Activated naive CD4-positive, alpha-beta T cell (primary cell): Measurements from ENCODE around the gene RELA.
"Not testable (repeated sequence)": the region's sequence is repeated elsewhere in the genome, so short reads cannot be mapped to it uniquely, and the experiment has no call there.

Experiments
- DNase-seq, 4 experiments: peaks; one replicate each; lab custom pipeline; 2025; lab: John Stamatoyannopoulos, UW

Gene RELA

DNA sequence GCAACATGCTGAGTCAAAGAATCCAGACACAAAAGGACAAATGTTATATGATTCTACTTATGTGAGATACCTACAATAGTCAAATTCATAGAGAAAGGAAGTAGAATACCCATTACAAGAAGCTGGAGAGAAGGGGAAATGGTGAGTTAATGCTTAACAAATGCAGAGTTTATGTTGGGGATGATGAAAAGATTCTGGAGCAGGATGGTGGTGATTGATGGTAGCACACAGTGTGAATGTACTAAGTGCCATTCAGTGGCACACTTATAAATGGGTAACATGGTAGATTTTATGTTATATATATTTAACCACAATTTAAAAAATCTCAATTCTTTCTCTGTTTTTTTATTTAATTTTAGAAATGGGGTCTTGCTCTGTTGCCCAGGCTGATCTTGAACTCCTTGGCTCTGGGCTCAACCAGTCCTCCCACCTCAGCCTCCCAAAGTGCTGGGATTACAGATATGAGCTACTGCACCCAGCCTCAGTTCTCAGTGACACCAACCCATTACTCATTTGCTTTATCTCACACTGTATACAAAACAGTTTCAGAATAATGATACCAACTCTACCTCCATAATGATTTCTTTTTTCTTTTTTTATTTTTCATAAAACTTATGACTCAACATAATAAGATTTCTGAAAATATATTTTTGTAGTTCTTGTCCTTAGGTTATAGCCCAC lies 9.6 kb upstream of the RELA start:
- DNase-seq = no peak

DNA sequence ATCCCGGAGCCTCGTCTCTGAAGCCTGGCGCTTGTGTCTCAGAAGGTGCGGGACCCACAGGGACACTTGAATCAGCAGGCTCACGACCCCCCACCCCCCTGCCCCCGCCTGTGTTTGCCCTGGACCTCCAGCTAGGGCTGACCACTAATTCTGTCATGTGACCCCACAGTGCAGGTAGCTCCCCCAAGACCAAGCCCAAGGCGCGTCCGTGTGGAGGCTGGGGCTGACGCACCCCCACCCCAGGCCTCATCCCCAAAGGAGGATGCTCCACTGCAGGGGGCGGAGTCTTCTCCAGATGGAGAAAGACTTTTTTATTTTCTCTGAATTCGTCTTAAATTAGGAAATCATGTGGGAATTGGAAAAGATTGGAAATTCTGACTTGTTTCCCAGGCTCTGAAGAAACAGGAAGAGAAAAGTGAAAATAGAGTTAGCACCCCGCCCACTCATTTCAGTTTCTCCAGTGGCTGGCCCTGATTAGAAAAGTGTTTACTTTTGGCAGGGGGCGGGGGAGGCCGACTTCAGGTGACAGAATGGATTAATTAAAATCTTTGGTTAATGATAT lies 1.0 kb upstream of the RELA start:
- DNase-seq = no peak

DNA sequence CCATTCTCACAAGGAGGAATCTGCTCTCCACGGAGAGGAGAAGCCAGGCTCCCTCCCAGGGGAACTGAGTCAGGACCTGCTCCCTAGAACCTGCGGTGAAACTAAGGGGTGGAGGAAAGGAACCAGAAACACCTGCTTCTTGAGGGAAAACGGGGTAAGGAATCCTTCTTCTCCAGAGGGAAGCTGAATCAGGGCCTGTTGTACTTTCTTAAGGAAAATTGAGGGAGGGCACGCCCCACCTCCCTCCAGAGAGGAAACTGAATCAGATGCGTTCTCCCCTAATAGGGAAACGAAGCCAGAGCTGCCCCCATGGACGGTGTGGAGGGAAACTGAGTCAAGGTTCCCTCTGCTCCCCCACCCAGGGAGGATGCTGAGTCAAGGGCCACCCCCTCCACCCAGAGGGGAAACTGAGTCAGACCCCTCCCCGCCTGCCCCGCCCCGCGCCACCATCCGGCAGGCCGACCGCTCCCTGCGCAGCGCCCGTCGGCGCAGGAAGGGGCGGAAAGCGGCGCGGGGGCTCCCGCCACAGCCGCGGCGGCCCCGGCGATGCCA lies 393 bp downstream of the RELA start:
- DNase-seq = no peak

DNA sequence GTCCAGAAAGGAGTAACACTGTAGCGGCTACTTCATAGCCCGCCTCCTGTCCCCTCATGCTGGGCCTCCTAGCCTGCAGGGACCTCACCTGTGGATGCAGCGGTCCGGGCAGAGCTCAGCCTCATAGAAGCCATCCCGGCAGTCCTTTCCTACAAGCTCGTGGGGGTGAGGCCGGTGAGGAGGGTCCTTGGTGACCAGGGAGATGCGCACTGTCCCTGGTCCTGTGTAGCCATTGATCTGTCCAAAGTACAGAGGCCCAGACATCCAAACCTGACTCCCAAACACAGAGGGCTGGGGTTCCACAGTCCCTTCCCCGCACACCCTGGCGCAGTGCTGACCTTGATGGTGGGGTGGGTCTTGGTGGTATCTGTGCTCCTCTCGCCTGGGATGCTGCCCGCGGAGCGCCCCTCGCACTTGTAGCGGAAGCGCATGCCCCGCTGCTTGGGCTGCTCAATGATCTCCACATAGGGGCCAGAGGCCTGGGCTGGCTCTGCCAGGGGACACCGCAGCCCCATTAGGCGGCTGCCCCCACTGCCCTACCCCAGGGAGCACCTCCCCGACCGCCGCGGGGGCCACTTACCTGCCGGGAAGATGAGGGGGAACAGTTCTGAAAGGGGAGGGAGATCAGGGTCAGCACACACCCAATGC lies 993 bp downstream of the RELA start:
- no peak for DNase-seq

DNA sequence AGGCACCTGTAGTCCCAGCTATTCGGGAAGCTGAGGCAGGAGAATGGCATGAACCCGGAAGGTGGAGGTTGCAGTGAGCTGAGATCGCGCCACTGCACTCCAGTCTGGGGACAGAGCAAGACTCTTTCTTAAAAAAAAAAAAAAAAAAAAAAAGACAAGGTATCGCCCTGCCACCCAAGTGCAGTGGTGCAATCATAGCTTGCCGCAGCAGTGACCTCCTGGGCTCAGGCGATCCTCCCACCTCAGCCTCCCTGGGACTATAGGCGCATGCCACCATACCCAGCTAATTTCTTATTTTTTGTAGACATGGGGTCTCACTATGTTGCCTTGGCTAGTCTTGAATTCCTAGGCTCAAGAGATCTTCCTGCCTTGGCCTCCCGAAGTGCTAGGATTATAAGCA lies 1.8 kb downstream of the RELA start:
- not testable (repeated sequence) for DNase-seq

DNA sequence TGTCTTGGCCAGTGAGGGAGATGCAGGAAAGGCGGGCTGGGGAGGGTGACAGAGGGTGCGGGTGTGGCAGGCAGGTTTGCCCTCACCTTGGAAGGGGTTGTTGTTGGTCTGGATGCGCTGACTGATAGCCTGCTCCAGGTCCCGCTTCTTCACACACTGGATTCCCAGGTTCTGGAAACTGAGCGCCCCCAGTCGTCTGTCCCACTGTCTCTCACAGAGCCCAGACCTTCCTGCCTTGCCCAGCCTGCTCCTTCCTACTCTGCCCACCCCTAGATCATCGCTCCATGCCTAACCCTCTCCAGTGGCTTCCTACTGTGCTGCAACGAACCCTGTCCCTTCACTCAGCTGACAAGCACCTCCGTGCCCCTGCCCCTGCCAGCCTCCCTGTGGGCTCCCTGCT lies 2.7 kb downstream of the RELA start:
- no peak for DNase-seq

DNA sequence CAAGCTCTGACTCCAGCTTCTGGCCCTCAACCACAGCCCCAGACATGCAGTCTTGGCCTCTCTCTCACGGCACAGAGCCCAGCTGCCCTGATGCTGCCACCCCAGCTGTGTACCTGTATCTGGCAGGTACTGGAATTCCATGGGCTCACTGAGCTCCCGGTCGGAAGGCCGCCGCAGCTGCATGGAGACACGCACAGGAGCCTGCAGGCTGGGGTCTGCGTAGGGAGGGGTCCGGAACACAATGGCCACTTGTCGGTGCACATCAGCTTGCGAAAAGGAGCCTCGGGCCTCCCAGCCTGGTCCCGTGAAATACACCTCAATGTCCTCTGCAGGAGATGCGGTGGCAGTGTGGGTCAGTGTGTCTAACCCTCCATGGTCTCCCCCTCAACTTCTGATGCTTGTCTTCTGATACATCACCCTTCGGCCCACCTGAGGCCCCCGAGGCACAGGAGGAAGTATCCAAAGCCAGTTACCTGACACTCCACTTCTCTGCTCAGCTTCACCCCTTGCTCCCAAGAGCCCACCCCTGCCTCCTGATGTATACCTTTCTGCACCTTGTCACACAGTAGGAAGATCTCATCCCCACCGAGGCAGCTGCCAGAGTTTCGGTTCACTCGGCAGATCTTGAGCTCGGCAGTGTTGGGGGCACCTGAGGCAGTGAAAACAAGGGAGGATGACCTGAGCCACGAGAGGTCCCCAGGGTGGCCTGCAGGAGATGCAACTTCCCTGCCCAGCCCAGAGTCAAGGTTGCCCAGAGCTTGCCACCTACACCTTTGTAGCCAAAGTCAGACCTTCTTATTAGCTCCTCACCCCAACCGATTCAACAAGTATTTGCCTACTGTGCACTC lies 4.3 kb downstream of the RELA start:
- DNase-seq = no peak

DNA sequence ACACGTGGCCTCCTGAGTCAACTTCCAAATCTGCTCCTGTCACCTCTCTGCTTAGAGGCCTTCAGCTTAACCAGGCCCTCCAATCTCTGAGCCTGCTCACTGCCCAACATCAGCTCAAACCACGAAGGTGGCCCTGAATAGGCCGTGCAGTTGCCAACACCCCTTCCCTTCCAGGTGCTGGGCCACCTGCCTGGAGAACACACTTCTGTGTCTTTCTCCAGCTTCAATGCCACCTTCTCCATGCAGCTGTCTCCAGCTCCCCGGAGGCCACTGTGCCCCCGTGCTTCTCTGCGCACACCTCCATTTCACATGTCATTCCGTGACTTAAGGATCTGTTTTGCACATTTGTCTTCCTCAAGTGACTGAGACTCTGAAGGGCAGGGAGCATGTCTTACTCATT lies 5.3 kb downstream of the RELA start:
- DNase-seq = no peak

DNA sequence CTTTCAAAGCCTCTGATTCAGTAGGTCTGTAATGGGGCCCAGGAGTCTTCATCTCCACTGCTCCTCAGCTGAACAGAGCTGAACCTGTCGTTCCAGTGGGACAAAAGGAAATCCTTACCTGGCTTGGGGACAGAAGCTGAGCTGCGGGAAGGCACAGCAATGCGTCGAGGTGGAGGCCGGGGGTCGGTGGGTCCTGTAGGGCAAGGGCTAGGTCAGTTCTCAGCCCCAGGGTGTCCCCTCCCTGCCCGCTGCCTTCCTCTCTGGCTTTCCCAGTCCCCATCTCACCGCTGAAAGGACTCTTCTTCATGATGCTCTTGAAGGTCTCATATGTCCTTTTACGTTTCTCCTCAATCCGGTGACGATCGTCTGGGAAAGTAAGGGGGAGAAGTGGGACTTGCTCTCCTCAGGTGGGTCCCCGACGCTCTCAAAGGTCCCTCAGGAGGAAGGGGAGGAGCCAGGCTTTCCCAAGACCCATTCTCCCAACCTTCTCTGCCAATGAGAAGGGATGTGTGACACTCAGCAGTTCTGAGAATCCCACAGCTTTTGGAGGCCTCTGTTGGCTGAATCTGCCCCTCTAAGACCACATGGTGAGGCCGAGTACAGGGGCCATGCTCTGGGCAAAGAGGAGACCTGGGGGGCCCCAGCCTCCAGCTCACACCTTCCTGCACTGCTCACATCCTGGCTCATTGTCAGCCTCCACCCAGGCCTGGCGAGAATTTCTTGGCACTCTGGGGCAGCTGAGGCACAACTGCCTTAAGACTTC lies 7.0 kb downstream of the RELA start:
- DNase-seq = no peak

DNA sequence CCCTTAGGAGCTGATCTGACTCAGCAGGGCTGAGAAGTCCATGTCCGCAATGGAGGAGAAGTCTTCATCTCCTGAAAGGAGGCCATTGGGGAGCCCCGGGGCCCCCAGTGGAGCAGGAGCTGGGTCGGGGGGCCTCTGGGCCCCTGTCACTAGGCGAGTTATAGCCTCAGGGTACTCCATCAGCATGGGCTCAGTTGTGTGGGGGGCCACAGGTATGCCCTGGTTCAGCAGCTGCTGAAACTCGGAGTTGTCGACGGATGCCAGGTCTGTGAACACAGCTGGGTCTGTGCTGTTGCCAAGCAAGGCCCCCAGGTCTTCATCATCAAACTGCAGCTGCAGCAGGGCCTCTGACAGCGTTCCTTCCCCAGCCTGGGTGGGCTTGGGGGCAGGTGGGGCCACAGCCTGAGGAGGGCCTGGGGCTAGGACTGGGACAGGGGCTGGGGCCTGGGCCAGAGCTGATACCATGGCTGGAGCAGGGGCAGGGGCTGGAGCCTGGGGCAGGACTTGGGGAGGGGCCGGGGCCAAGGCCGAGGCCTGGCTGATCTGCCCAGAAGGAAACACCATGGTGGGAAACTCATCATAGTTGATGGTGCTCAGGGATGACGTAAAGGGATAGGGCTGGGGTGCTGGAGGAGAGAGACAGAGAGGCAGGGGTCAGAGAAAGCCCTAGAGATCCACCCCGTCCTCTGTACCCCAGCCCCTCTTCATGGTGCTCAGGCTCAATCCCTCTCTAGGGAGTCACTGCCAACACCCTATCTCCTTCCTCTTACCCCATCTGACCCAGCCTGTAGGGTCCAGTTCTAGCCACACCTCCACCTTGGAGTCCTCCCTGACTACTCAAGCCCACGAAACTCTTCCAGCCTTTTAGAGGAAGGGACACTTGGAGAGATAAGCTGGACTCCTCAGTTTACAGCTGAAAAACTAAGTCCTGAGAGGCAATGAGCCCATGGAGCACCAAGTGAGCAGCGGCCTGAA lies 8.1 kb downstream of the RELA start:
- DNase-seq = no peak

DNA sequence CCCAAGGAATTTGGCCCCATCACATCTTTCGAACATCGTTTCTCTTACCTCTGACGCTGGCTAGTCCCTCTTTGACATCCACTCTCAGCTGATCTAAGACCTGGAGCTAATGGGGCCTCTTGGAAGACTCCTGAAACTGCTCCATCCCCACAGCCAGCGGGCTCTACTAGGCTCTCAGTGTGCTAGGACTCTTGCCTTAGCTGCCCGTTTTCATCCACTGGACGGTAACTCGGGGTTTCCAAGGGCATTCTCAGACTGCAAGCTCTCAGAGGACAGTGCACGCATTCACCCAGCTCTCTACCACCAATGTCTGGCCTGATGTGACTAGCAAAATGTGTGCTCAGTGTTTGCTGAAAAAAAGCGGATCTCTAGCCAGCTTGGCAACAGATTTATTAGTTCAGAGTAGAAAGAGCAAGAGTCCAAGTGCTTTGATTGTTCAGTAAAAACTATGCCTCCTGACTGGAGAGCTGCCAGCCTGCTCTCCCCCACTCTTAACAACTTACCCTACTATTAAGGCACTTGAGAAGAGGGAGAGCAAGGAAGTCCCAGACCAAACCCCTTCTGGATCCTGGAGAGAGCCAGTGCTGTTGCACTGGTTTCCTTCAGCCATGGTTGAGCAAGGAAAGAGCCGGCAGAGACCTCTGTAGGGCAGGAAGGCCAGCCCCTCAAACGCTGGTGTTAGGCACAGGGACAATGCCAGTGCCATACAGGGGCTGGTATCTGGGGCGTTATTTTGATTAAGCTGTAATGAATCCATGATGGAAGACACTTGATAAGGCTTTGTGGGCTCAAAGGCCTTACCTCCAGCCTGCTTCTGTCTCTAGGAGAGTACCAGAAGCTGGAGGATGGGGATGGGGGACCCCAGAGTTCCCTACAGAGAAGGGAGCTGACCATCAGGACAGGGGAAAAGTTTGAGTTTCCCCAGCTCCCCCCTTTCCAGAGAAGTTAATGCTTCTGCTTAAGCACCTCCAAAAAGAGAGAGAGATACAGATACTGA lies 9.2 kb downstream of the RELA start:
- no peak for DNase-seq

DNA sequence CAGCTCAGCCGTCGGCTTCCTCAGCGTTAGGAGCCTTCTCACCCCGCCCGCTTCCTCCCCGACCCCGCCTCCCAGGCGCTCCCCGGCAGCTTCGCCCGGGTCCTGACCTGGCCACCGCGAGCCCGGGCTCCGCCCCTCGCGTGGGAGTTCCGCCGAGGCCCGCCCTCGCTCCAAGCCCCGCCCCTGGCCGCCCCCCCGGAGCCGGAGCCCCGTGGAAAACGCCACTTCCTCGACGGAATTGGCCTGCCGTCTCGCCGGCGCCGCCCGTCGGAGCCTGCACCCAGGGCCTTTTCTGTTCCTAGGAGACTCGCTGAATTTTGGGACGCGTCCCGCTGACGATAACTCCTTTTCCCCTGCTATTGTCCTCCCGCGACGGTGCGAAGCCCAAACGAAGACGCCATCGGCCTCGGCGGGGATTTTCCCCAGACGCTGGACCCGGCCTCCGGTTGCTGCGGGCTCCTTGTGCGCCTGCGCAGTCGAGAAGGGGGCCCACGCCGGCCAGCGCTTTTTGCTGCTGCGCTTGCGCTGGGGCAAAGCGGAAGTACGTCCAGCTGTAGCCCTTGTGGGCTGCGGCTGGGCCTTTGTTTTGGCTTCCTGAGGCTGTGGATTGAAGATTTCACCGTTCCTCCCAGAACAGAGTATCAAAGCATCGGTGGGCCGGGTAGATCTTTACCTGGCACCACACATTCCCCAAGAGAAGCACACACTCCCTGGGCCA lies 10.0 kb downstream of the RELA start:
- DNase-seq = peak; percentile 87 to 99 (median 94)

DNA sequence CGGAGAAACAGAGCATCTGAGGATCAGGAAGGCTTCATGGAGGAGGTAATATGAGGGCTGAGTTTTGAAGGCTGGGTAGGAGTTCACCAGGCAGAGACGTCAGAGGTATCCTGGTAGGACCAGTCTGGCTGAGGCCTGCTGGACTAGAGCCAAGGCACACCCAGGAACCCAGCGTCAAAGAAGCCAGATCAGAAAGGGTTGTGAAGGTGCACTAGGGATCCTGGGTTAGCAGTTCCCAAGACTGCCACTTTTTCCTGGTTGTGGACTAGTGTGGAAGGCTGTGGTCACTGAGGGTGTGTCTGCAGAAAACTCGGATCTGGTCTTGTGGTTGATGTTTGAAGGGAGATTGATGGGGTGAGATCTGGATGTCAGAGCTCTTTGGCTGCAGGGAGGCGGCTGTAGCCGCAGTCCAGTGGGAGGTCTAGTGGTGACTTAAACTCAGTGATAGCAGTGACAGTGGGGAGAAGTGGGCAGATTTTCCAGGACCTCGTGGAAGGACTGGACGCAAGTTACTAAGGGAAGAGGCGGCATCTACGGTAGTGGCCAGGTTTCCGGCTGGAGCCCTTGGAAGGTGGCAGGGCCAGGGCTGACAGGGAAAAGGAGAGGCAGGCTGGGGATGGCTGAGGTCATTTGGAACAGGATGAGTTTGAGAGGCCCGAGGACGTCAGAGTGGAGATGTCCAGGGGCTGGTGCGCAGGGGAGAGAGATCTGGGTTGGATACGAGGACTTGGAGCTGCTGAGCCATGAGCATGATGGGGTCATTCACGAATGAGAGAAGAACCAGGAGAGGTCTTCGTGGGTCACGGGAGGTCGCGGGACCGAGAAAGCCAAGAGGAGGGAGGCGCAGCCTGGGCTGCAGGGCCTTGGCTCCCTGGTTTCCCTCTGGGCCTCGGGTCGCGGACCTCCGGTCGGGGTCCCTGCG lies 10.9 kb downstream of the RELA start:
- DNase-seq = no peak

DNA sequence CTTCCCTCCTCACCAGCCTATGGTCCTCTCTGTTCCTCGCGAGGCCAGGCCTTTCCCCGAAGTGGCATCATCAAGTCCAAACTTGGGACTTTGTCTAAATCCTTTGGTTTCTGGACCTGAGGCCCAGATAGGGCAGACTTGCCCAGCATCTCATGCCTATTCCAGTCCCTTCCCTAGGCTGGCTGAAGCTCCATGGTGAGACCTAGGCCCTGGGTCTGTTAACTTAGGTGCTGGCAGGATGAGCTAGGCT lies 11.5 kb downstream of the RELA start:
- no peak for DNase-seq

DNA sequence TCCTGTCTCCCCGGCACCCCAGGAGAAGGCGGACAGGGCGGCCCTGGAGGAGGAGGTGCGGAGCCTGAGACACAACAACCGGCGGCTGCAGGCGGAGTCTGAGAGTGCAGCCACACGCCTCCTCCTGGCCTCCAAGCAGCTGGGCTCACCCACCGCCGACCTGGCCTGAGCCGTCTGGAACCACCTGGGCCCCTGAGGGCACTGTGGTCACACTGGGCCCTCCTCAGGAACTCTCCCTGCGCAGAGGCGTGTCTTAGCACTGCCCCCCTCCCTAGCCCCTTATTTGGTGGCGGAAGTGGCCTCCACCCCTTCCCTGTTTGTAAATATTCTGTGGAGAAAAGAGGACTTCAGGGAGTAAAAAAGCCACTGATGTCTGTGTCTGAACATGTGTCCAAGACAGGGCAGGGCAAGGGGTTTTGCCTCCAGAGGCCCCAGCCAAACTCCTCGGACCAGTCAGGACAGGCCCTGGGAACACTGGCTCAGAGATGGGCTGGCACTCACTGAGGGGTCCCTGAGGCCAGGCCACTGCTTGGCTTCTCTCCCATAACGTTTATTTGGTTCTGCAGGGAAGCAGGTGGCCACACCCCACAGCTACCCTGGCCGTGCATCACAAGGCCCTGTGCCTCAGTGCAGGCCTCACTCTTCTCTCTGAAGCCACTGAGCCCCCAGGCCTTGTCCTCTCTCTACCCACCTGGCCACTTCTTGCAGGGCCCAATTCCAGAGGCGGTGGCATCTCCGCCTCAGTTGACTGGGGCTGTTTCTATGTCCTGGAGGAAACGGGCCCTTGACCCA lies 12.0 kb downstream of the RELA start:
- DNase-seq = no peak

DNA sequence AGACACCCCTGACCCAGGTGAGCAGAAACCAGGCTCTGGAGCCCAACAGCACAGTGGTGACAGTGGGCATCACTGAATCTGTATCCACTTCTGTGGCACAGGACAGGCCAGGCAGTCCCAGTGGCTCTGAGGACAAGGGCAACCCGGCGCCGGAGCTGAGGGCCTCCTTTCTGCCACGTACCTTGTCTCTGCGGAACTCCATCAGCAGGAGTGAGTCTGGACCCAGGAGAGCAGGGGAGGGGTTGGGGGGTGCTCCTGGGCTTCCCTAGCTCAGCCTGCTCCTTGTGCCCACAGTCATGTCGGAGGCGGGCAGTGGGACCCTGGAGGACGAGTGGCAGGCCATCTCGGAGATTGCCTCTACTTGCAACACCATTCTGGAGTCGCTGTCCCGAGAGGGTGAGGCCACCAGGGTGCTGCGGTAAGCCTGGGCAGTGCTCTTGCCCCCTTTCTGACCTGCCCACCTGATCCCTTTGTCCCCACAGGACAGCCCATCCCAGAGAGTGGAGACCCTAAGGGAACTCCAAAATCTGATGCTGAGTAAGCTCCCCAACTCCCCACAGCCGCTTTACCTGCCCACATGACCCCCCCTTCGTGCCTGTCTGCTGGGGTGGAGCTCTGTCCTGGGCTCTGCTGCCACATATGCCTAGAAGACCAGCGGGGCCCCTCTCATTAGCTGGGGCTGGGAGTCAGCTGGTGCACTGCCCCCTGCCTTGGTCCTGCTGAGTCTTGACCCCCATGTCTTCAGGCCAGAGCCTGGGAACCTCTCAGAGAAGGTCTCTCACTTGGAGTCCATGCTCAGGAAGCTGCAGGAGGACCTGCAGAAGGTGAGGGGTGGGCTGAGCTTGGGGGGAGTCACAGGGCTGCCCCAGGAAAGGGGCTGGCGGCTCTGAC lies 12.8 kb downstream of the RELA start:
- DNase-seq = no peak
